SH-SY5Y (cell line): Measurements from ENCODE around the gene MAPKAPK3.

ENCODE experiments used
- GATA2 ChIP-seq: IDR thresholded peaks from 2 replicates; pipeline ENCODE4 v1.6.1; 2011; ENCODE audit warnings: mild to moderate bottlenecking, low read depth, low read length
- GATA3 ChIP-seq: IDR thresholded peaks from 2 replicates; pipeline ENCODE4 v1.6.1; 2011; ENCODE audit warnings: low read depth, mild to moderate bottlenecking, low read length, moderate library complexity

DNA sequence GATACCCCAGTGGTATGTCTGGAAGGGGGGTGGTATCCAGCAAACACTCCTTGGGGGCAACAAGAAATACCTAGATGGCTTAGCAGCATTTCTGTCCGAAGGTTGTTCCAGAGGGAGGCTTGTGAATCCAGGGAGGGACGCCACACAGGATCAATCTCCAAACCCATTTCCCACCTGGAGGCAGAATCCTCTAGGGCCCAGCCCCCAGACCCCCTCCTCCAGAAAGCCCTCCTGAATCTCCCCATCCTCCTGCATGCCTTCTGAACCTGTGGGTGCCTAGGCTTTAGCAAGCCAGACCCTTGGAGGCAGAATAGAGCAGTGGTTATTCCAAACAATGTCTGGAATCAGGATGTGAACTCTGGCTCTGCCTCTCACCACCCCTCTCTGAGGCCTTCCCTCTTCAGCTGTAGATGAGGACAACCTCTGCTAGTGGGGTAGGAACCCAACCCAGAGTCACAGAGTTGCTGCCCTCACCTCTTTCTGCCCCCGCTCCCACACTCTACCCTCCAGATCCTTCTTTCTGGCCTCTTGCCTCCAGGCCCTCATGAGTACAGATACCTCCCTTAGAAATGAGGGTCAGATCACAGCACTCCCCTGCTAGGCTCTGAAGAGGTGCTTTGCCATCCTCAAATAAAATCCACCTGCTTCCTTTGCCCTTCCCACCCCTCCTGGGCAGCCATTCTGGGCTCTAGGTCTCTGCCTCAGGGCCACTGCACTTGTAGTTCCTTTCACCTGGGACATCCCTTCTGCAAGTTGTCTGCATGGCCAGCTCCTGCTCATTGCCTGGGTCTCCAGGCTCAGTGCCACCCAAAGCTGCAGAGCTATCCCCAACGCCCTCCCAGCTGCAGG lies 13.5 kb upstream of the MAPKAPK3 start:
- TF ChIP-seq GATA3 (no peak), GATA2 (no peak)
